Measurements from ENCODE around the gene SERPINE2. TPM values are rescaled to one million over a fixed set of nuclear protein-coding genes. Genes with fewer than 3 reads are reported as not detected.
"Not testable (repeated sequence)": the region's sequence is repeated elsewhere in the genome, so short reads cannot be mapped to it uniquely, and the experiment has no call there.

Gene SERPINE2
- total RNA-seq, 2 experiments from 2014 or later, result 33.1 to 33.7 TPM

- no peak for DNase-seq
- H3K27ac Mint-ChIP-seq, result no peak overlapping the region
- H3K4me3 Mint-ChIP-seq, result no peak overlapping the region
- no peaks in the 10 kb centered on the region for H3K27me3 Mint-ChIP-seq
- H3K36me3 Mint-ChIP-seq, result peaks cover 3% of the 10 kb centered on the region
- H3K9me3 Mint-ChIP-seq, result no peaks in the 10 kb centered on the region
- H3K4me1 Mint-ChIP-seq, result peaks cover 5% of the 10 kb centered on the region
These were observed 29.3 kb downstream of the SERPINE2 start for GRCh38 chr2:224009605-224010315.

- Mint-ChIP-seq H3K27ac (no peak overlapping the region), H3K4me1 (peaks cover 5% of the 10 kb centered on the region), H3K27me3 (no peaks in the 10 kb centered on the region), H3K36me3 (peaks cover 3% of the 10 kb centered on the region), H3K9me3 (no peaks in the 10 kb centered on the region), H3K4me3 (no peak overlapping the region)
- DNase-seq, result no peak
These were observed 30.3 kb downstream of the SERPINE2 start for GRCh38 chr2:224008702-224009261.

GRCh38 chr2:224004105-224004695 is 34.9 kb downstream of the SERPINE2 start:
- Mint-ChIP-seq H3K36me3 (peaks cover 17% of the 10 kb centered on the region), H3K4me1 (no peaks in the 10 kb centered on the region), H3K27ac (no peak overlapping the region), H3K27me3 (no peaks in the 10 kb centered on the region), H3K9me3 (no peaks in the 10 kb centered on the region), H3K4me3 (no peak overlapping the region)
- DNase-seq, result no peak

GRCh38 chr2:224000662-224001061 is 38.4 kb downstream of the SERPINE2 start:
- H3K27ac Mint-ChIP-seq, H3K4me1 Mint-ChIP-seq, H3K4me3 Mint-ChIP-seq, DNase-seq, H3K9me3 Mint-ChIP-seq, H3K27me3 Mint-ChIP-seq: not testable (repeated sequence)
- H3K36me3 Mint-ChIP-seq, result peaks cover 30% of the 10 kb centered on the region

- no peak overlapping the region for H3K4me3 Mint-ChIP-seq
- H3K27ac Mint-ChIP-seq, result no peak overlapping the region
- H3K27me3 Mint-ChIP-seq, result no peaks in the 10 kb centered on the region
- H3K9me3 Mint-ChIP-seq, result no peaks in the 10 kb centered on the region
- no peak for DNase-seq
- H3K4me1 Mint-ChIP-seq, result peaks cover 10% of the 10 kb centered on the region
- H3K36me3 Mint-ChIP-seq, result peaks cover 37% of the 10 kb centered on the region
These were observed 39.2 kb downstream of the SERPINE2 start for GRCh38 chr2:223999862-224000261.

GRCh38 chr2:223998948-223999347 is 40.1 kb downstream of the SERPINE2 start:
- Mint-ChIP-seq H3K36me3 (peaks cover 39% of the 10 kb centered on the region), H3K4me3 (no peak overlapping the region), H3K27ac (no peak overlapping the region), H3K27me3 (no peaks in the 10 kb centered on the region), H3K4me1 (peaks cover 12% of the 10 kb centered on the region), H3K9me3 (no peaks in the 10 kb centered on the region)
- DNase-seq, result no peak

- no peaks in the 10 kb centered on the region for H3K9me3 Mint-ChIP-seq
- no peak overlapping the region for H3K4me3 Mint-ChIP-seq
- H3K27ac Mint-ChIP-seq, result no peak overlapping the region
- peaks cover 17% of the 10 kb centered on the region for H3K4me1 Mint-ChIP-seq
- H3K27me3 Mint-ChIP-seq, result no peaks in the 10 kb centered on the region
- peaks cover 42% of the 10 kb centered on the region for H3K36me3 Mint-ChIP-seq
- DNase-seq, result no peak
These were observed 41.1 kb downstream of the SERPINE2 start for GRCh38 chr2:223997938-223998337.

- Mint-ChIP-seq H3K27ac (peak overlapping the region; percentile 56), H3K27me3 (no peaks in the 10 kb centered on the region), H3K4me3 (no peak overlapping the region), H3K36me3 (peaks cover 39% of the 10 kb centered on the region), H3K4me1 (peaks cover 17% of the 10 kb centered on the region), H3K9me3 (no peaks in the 10 kb centered on the region)
- DNase-seq, result no peak
These were observed 42.7 kb downstream of the SERPINE2 start for GRCh38 chr2:223996391-223996790.

- DNase-seq, result no peak
- H3K27me3 Mint-ChIP-seq, result no peaks in the 10 kb centered on the region
- H3K36me3 Mint-ChIP-seq, result peaks cover 33% of the 10 kb centered on the region
- no peaks in the 10 kb centered on the region for H3K9me3 Mint-ChIP-seq
- H3K4me1 Mint-ChIP-seq, result peaks cover 17% of the 10 kb centered on the region
- H3K4me3 Mint-ChIP-seq, result no peak overlapping the region
- peak overlapping the region; percentile 85 for H3K27ac Mint-ChIP-seq
These were observed 43.5 kb downstream of the SERPINE2 start for GRCh38 chr2:223995569-223995968.

GRCh38 chr2:223994562-223995162 is 44.4 kb downstream of the SERPINE2 start:
- H3K27ac Mint-ChIP-seq, result peak overlapping the region; percentile 85
- H3K4me1 Mint-ChIP-seq, result peaks cover 17% of the 10 kb centered on the region
- H3K4me3 Mint-ChIP-seq, result no peak overlapping the region
- peaks cover 25% of the 10 kb centered on the region for H3K36me3 Mint-ChIP-seq
- no peak for DNase-seq
- no peaks in the 10 kb centered on the region for H3K27me3 Mint-ChIP-seq
- H3K9me3 Mint-ChIP-seq, result no peaks in the 10 kb centered on the region

GRCh38 chr2:223993634-223994232 is 45.4 kb downstream of the SERPINE2 start:
- Mint-ChIP-seq H3K9me3 (no peaks in the 10 kb centered on the region), H3K27ac (no peak overlapping the region), H3K4me1 (peaks cover 17% of the 10 kb centered on the region), H3K27me3 (no peaks in the 10 kb centered on the region), H3K36me3 (peaks cover 25% of the 10 kb centered on the region), H3K4me3 (no peak overlapping the region)
- peak; percentile 42 for DNase-seq

- Mint-ChIP-seq H3K4me1 (peaks cover 17% of the 10 kb centered on the region), H3K27me3 (no peaks in the 10 kb centered on the region), H3K4me3 (no peak overlapping the region), H3K9me3 (no peaks in the 10 kb centered on the region), H3K36me3 (peaks cover 21% of the 10 kb centered on the region), H3K27ac (no peak overlapping the region)
- DNase-seq, result no peak
These were observed 47.5 kb downstream of the SERPINE2 start for GRCh38 chr2:223991611-223992010.

- H3K36me3 Mint-ChIP-seq, result peaks cover 10% of the 10 kb centered on the region
- H3K27ac Mint-ChIP-seq, result no peak overlapping the region
- H3K27me3 Mint-ChIP-seq, result no peaks in the 10 kb centered on the region
- no peak for DNase-seq
- no peaks in the 10 kb centered on the region for H3K9me3 Mint-ChIP-seq
- H3K4me3 Mint-ChIP-seq, result no peak overlapping the region
- H3K4me1 Mint-ChIP-seq, result peaks cover 7% of the 10 kb centered on the region
These were observed 49.2 kb downstream of the SERPINE2 start for GRCh38 chr2:223989856-223990232.

GRCh38 chr2:223989206-223989855 is 49.8 kb downstream of the SERPINE2 start:
- H3K27ac Mint-ChIP-seq, result no peak overlapping the region
- DNase-seq, result no peak
- no peaks in the 10 kb centered on the region for H3K27me3 Mint-ChIP-seq
- H3K4me3 Mint-ChIP-seq, result no peak overlapping the region
- peaks cover 13% of the 10 kb centered on the region for H3K36me3 Mint-ChIP-seq
- no peaks in the 10 kb centered on the region for H3K9me3 Mint-ChIP-seq
- peaks cover 4% of the 10 kb centered on the region for H3K4me1 Mint-ChIP-seq

GRCh38 chr2:223981241-223981640 is 57.8 kb downstream of the SERPINE2 start:
- Mint-ChIP-seq H3K9me3 (no peaks in the 10 kb centered on the region), H3K4me3 (no peak overlapping the region), H3K27ac (no peak overlapping the region), H3K27me3 (no peaks in the 10 kb centered on the region), H3K36me3 (peaks cover 13% of the 10 kb centered on the region), H3K4me1 (no peaks in the 10 kb centered on the region)
- no peak for DNase-seq
